ENCODE data around the gene STAT4. TPM values are rescaled to one million over a fixed set of nuclear protein-coding genes. Genes with fewer than 3 reads are reported as not detected.

STAT4 gene
- polyA plus RNA-seq, 3 donors from 2014 or later: 80.6 to 143 (median 91.7) TPM

GRCh38 chr2:190993292-190993643 is 157.5 kb downstream of the STAT4 start:
- Mint-ChIP-seq H3K4me3 (no peak overlapping the region), H3K36me3 (peaks cover 43 to 81% (median 57%) of the 10 kb centered on the region in 3 donors), H3K27me3 (ENCODE audit: low read depth in 3 of 3) (peaks cover 0 to 6% (median 0%) of the 10 kb centered on the region in 3 donors), H3K27ac (peak overlapping the region in 1 of 6 donors; percentile 20), H3K4me1 (peaks cover 9 to 12% of the 10 kb centered on the region in 2 donors), H3K9me3 (no peaks in the 10 kb centered on the region)
- no peak for DNase-seq

GRCh38 chr2:190990132-190990531 is 160.7 kb downstream of the STAT4 start:
- H3K27me3 Mint-ChIP-seq (ENCODE audit: low read depth in 3 of 3): peaks cover 0 to 9% (median 2%) of the 10 kb centered on the region in 3 donors
- no peak for DNase-seq
- H3K4me1 Mint-ChIP-seq: peaks cover 4 to 9% of the 10 kb centered on the region in 2 donors
- peaks cover 26 to 75% (median 30%) of the 10 kb centered on the region in 3 donors for H3K36me3 Mint-ChIP-seq
- H3K27ac Mint-ChIP-seq: peak overlapping the region in 1 of 6 donors; percentile 7
- H3K9me3 Mint-ChIP-seq: no peaks in the 10 kb centered on the region
- no peak overlapping the region for H3K4me3 Mint-ChIP-seq

- H3K9me3 Mint-ChIP-seq: no peaks in the 10 kb centered on the region
- H3K27me3 Mint-ChIP-seq (ENCODE audit: low read depth in 3 of 3): peaks cover 0 to 4% (median 2%) of the 10 kb centered on the region in 3 donors
- no peak overlapping the region for H3K4me3 Mint-ChIP-seq
- H3K27ac Mint-ChIP-seq: no peak overlapping the region
- DNase-seq: no peak
- H3K36me3 Mint-ChIP-seq: peaks cover 26 to 77% (median 31%) of the 10 kb centered on the region in 3 donors
- peaks cover 8 to 9% of the 10 kb centered on the region in 2 donors for H3K4me1 Mint-ChIP-seq
These were observed 161.9 kb downstream of the STAT4 start for GRCh38 chr2:190988910-190989309.

- DNase-seq: no peak
- no peak overlapping the region for H3K4me3 Mint-ChIP-seq
- peaks cover 23 to 75% (median 24%) of the 10 kb centered on the region in 3 donors for H3K36me3 Mint-ChIP-seq
- H3K27ac Mint-ChIP-seq: peak overlapping the region in 2 of 6 donors; percentile 57 to 69
- peaks cover 5 to 9% of the 10 kb centered on the region in 2 donors for H3K4me1 Mint-ChIP-seq
- H3K9me3 Mint-ChIP-seq: no peaks in the 10 kb centered on the region
- H3K27me3 Mint-ChIP-seq (ENCODE audit: low read depth in 3 of 3): peaks cover 0 to 3% (median 2%) of the 10 kb centered on the region in 3 donors
These were observed 162.9 kb downstream of the STAT4 start for GRCh38 chr2:190987938-190988337.

GRCh38 chr2:190987116-190987515 is 163.7 kb downstream of the STAT4 start:
- Mint-ChIP-seq H3K4me1 (peaks cover 5 to 13% of the 10 kb centered on the region in 2 donors), H3K27me3 (ENCODE audit: low read depth in 3 of 3) (peaks cover 0 to 3% (median 2%) of the 10 kb centered on the region in 3 donors), H3K27ac (peak overlapping the region in 3 of 6 donors; percentile 14 to 57 (median 26)), H3K9me3 (no peaks in the 10 kb centered on the region), H3K36me3 (peaks cover 26 to 82% (median 31%) of the 10 kb centered on the region in 3 donors), H3K4me3 (no peak overlapping the region)
- DNase-seq: no peak

GRCh38 chr2:190986221-190986953 is 164.4 kb downstream of the STAT4 start:
- Mint-ChIP-seq H3K4me3 (no peak overlapping the region), H3K9me3 (no peaks in the 10 kb centered on the region), H3K36me3 (peaks cover 32 to 85% (median 34%) of the 10 kb centered on the region in 3 donors), H3K27ac (peak overlapping the region in 1 of 6 donors; percentile 13), H3K27me3 (ENCODE audit: low read depth in 3 of 3) (peaks cover 0 to 3% (median 2%) of the 10 kb centered on the region in 3 donors), H3K4me1 (peaks cover 5 to 15% of the 10 kb centered on the region in 2 donors)
- no peak for DNase-seq

GRCh38 chr2:190984595-190984994 is 166.2 kb downstream of the STAT4 start:
- no peak for DNase-seq
- H3K36me3 Mint-ChIP-seq: peaks cover 38 to 86% (median 45%) of the 10 kb centered on the region in 3 donors
- peaks cover 5 to 21% of the 10 kb centered on the region in 2 donors for H3K4me1 Mint-ChIP-seq
- peaks cover 0 to 5% (median 4%) of the 10 kb centered on the region in 3 donors for H3K27me3 Mint-ChIP-seq (ENCODE audit: low read depth in 3 of 3)
- no peaks in the 10 kb centered on the region for H3K9me3 Mint-ChIP-seq
- H3K4me3 Mint-ChIP-seq: no peak overlapping the region
- H3K27ac Mint-ChIP-seq: peak overlapping the region in 2 of 6 donors; percentile 25 to 51

GRCh38 chr2:190982262-190983034 is 168.3 kb downstream of the STAT4 start:
- Mint-ChIP-seq H3K36me3 (peaks cover 55 to 90% (median 56%) of the 10 kb centered on the region in 3 donors), H3K9me3 (no peaks in the 10 kb centered on the region), H3K27ac (peak overlapping the region in 3 of 6 donors; percentile 26 to 47 (median 30)), H3K4me3 (no peak overlapping the region), H3K27me3 (ENCODE audit: low read depth in 3 of 3) (peaks cover 0 to 4% (median 3%) of the 10 kb centered on the region in 3 donors), H3K4me1 (peaks cover 5 to 17% of the 10 kb centered on the region in 2 donors)
- DNase-seq: no peak

GRCh38 chr2:190981733-190982132 is 169.1 kb downstream of the STAT4 start:
- Mint-ChIP-seq H3K27ac (peak overlapping the region in 1 of 6 donors; percentile 30), H3K27me3 (ENCODE audit: low read depth in 3 of 3) (peaks cover 0 to 4% (median 3%) of the 10 kb centered on the region in 3 donors), H3K4me1 (peaks cover 5 to 12% of the 10 kb centered on the region in 2 donors), H3K36me3 (peaks cover 53 to 87% (median 56%) of the 10 kb centered on the region in 3 donors), H3K9me3 (no peaks in the 10 kb centered on the region), H3K4me3 (no peak overlapping the region)
- no peak for DNase-seq

GRCh38 chr2:190981333-190981732 is 169.5 kb downstream of the STAT4 start:
- H3K9me3 Mint-ChIP-seq: no peaks in the 10 kb centered on the region
- no peak for DNase-seq
- peaks cover 53 to 89% (median 56%) of the 10 kb centered on the region in 3 donors for H3K36me3 Mint-ChIP-seq
- H3K27ac Mint-ChIP-seq: peak overlapping the region in 3 of 6 donors; percentile 0 to 75 (median 1)
- H3K27me3 Mint-ChIP-seq (ENCODE audit: low read depth in 3 of 3): peaks cover 0 to 4% (median 3%) of the 10 kb centered on the region in 3 donors
- H3K4me1 Mint-ChIP-seq: peaks cover 4 to 12% of the 10 kb centered on the region in 2 donors
- no peak overlapping the region for H3K4me3 Mint-ChIP-seq

GRCh38 chr2:190980630-190981209 is 170.1 kb downstream of the STAT4 start:
- DNase-seq: no peak
- Mint-ChIP-seq H3K4me1 (peaks cover 4 to 12% of the 10 kb centered on the region in 2 donors), H3K4me3 (no peak overlapping the region), H3K27ac (peak overlapping the region; percentile 3 to 87 (median 73)), H3K9me3 (no peaks in the 10 kb centered on the region), H3K36me3 (peaks cover 56 to 90% (median 60%) of the 10 kb centered on the region in 3 donors), H3K27me3 (ENCODE audit: low read depth in 3 of 3) (peaks cover 0 to 2% (median 2%) of the 10 kb centered on the region in 3 donors)

GRCh38 chr2:190979906-190980629 is 170.7 kb downstream of the STAT4 start:
- no peak overlapping the region for H3K4me3 Mint-ChIP-seq
- H3K4me1 Mint-ChIP-seq: peaks cover 4 to 12% of the 10 kb centered on the region in 2 donors
- peaks cover 0 to 2% (median 2%) of the 10 kb centered on the region in 3 donors for H3K27me3 Mint-ChIP-seq (ENCODE audit: low read depth in 3 of 3)
- H3K9me3 Mint-ChIP-seq: no peaks in the 10 kb centered on the region
- no peak for DNase-seq
- peak overlapping the region; percentile 34 to 75 (median 54) for H3K27ac Mint-ChIP-seq
- H3K36me3 Mint-ChIP-seq: peaks cover 58 to 92% (median 66%) of the 10 kb centered on the region in 3 donors
